Tibial nerve (tissue), 4 donors: Measurements from ENCODE around the gene OGFR. TPM values are rescaled to one million over a fixed set of nuclear protein-coding genes. Genes with fewer than 3 reads are reported as not detected.

Experiments
- DNase-seq, 2 donors: peaks; one replicate each; pipeline ENCODE4 v3.0.0-alpha.2; 2019; ENCODE audit warnings: low spot score in 2 of 2
- H3K27ac ChIP-seq, 4 donors: fragments of 200-600 bp; sonication (generic) in 3 of 4; one replicate each; pipeline ENCODE4 v1.5.1; 2017 to 2019; ENCODE audit warnings: mild to moderate bottlenecking in 1 of 4
- H3K27me3 ChIP-seq, 2 donors: fragments of 200-600 bp; sonication (generic) in 1 of 2; one replicate each; pipeline versions ENCODE4 v1.5.1 to v1.6.0; 2017 to 2019
- H3K36me3 ChIP-seq, 3 donors: fragments of 200-600 bp; sonication (generic); one replicate each; pipeline ENCODE4 v1.5.1; 2018 to 2019
- H3K4me1 ChIP-seq, 4 donors: fragments of 200-600 bp; sonication (generic) in 3 of 4; one replicate each; pipeline ENCODE4 v1.5.1; 2017 to 2019
- H3K4me3 ChIP-seq, 4 donors: fragments of 200-600 bp; sonication (generic) in 3 of 4; one replicate each; pipeline ENCODE4 v1.5.1; 2017 to 2019; ENCODE audit warnings: mild to moderate bottlenecking in 1 of 4, moderate library complexity in 1 of 4
- H3K9me3 ChIP-seq, 4 donors: fragments of 200-600 bp; sonication (generic) in 3 of 4; one replicate each; pipeline ENCODE4 v1.5.1; 2017 to 2019
- CTCF ChIP-seq, 5 experiments: fragments of 200-600 bp in 3 of 5; fragments of 450-650 bp in 2 of 5; sonication (generic) in 3 of 5; IDR thresholded peaks; one replicate each; pipeline ENCODE4 v1.5.1; 2016 to 2019; ENCODE audit warnings: antibody characterized with exemption in 5 of 5, mild to moderate bottlenecking in 3 of 5, moderate library complexity in 2 of 5
- EP300 ChIP-seq, 2 donors: sonication (generic); formaldehyde crosslinking; IDR thresholded peaks; one replicate each; pipeline ENCODE4 v1.6.1; 2017; ENCODE audit warnings: antibody characterized with exemption in 2 of 2, mild to moderate bottlenecking in 1 of 2
- POLR2A ChIP-seq, 2 donors: fragments of 450-650 bp; IDR thresholded peaks; one replicate each; pipeline ENCODE4 v1.6.1; 2017; ENCODE audit warnings: antibody characterized with exemption in 2 of 2, mild to moderate bottlenecking in 2 of 2, moderate library complexity in 2 of 2
- whole genome bisulfite sequencing, 2 donors: methylation state at CpG; one replicate each; pipeline ENCODE4 v1.1.5; 2018; 5-methylcytosine and 5-hydroxymethylcytosine counted together
- total RNA-seq, 4 donors: library from RNA; depleted of rRNA; stranded (reverse); fragments of >200 nt; gene quantifications; one replicate each; pipeline ENCODE4 v1.1.0, GENCODE V29; 2016

OGFR gene
- total RNA-seq, 4 donors from 2014 or later: 67.1 to 108 (median 80.8) TPM

- Histone ChIP-seq H3K27ac (peak overlapping the region; percentile 40 to 87 (median 71)), H3K4me1 (peaks cover 0 to 28% (median 13%) of the 10 kb centered on the region in 4 donors), H3K27me3 (no peaks in the 10 kb centered on the region), H3K4me3 (no peak overlapping the region), H3K36me3 (peaks cover 0 to 63% (median 0%) of the 10 kb centered on the region in 3 donors), H3K9me3 (no peaks in the 10 kb centered on the region)
- DNase-seq: no peak
- no peak for TF ChIP-seq EP300 (IDR thresholded peaks at IDR 0.05)
- TF ChIP-seq POLR2A (IDR thresholded peaks at IDR 0.05): no peak
- no peak for TF ChIP-seq CTCF (IDR thresholded peaks at IDR 0.05)
- WGBS, 2 donors: 81 to 87% methylated on average over 17 to 18 of the region's 22 CpGs
Measured at GRCh38 chr20:62825333-62825985, 20.8 kb downstream of the OGFR start.

- no peaks in the 10 kb centered on the region for H3K27me3 ChIP-seq
- peaks cover 0 to 26% (median 13%) of the 10 kb centered on the region in 4 donors for H3K4me1 ChIP-seq
- peaks cover 0 to 63% (median 0%) of the 10 kb centered on the region in 3 donors for H3K36me3 ChIP-seq
- no peak overlapping the region for H3K4me3 ChIP-seq
- 69 to 87% methylated on average over 17 to 26 of the region's 27 CpGs for WGBS, 2 donors
- TF ChIP-seq CTCF (IDR thresholded peaks at IDR 0.05) (no peak), POLR2A (IDR thresholded peaks at IDR 0.05) (no peak), EP300 (IDR thresholded peaks at IDR 0.05) (no peak)
- no peak for DNase-seq
- no peaks in the 10 kb centered on the region for H3K9me3 ChIP-seq
- H3K27ac ChIP-seq: peak overlapping the region; percentile 40 to 87 (median 62)
Measured at GRCh38 chr20:62825986-62826645, 21.5 kb downstream of the OGFR start.

GRCh38 chr20:62826646-62827310, 22.1 kb downstream of the OGFR start:
- Histone ChIP-seq H3K27me3 (no peaks in the 10 kb centered on the region), H3K9me3 (no peaks in the 10 kb centered on the region), H3K36me3 (peaks cover 0 to 57% (median 0%) of the 10 kb centered on the region in 3 donors), H3K4me1 (peaks cover 0 to 33% (median 18%) of the 10 kb centered on the region in 4 donors), H3K27ac (peak overlapping the region in 2 of 4 donors; percentile 78 to 87), H3K4me3 (no peak overlapping the region)
- TF ChIP-seq POLR2A (IDR thresholded peaks at IDR 0.05) (no peak), EP300 (IDR thresholded peaks at IDR 0.05) (no peak), CTCF (IDR thresholded peaks at IDR 0.05) (no peak)
- WGBS, 2 donors: 81 to 85% methylated on average over 22 to 24 of the region's 24 CpGs
- no peak for DNase-seq

- Histone ChIP-seq H3K9me3 (no peaks in the 10 kb centered on the region), H3K4me1 (peaks cover 0 to 40% (median 25%) of the 10 kb centered on the region in 4 donors), H3K36me3 (peaks cover 0 to 55% (median 0%) of the 10 kb centered on the region in 3 donors), H3K27ac (peak overlapping the region in 2 of 4 donors; percentile 78 to 87), H3K4me3 (no peak overlapping the region), H3K27me3 (no peaks in the 10 kb centered on the region)
- TF ChIP-seq CTCF (IDR thresholded peaks at IDR 0.05) (no peak), EP300 (IDR thresholded peaks at IDR 0.05) (no peak), POLR2A (IDR thresholded peaks at IDR 0.05) (no peak)
- WGBS, 2 donors: 62 to 69% methylated on average over 9 to 27 of the region's 29 CpGs
- no peak for DNase-seq
Measured at GRCh38 chr20:62827311-62828038, 22.8 kb downstream of the OGFR start.
